WI38 (cell line): ENCODE measurements around the gene PVR.
"Not testable (repeated sequence)": the region's sequence is repeated elsewhere in the genome, so short reads cannot be mapped to it uniquely, and the experiment has no call there.

ENCODE experiments used
- H3K4me3 ChIP-seq: 2 replicates; pipeline ENCODE4 v1.5.1; 2011; ENCODE audit warnings: low read depth, mild to moderate bottlenecking, control low read depth, low read length
- CTCF ChIP-seq: IDR thresholded peaks from 2 replicates; pipeline ENCODE4 v1.5.1; 2012; ENCODE audit warnings: low read depth, mild to moderate bottlenecking, control low read depth, low read length

PVR gene

GRCh38 chr19:44617110-44617880 lies 26.4 kb upstream of the PVR start:
- H3K4me3 ChIP-seq = no peak overlapping the region
- TF ChIP-seq CTCF = no peak

GRCh38 chr19:44618640-44619357 lies 24.9 kb upstream of the PVR start:
- TF ChIP-seq CTCF = no peak
- H3K4me3 ChIP-seq = no peak overlapping the region

GRCh38 chr19:44620667-44621066 lies 23.0 kb upstream of the PVR start:
- no peak overlapping the region for H3K4me3 ChIP-seq
- no peak for TF ChIP-seq CTCF

- TF ChIP-seq CTCF = no peak
- H3K4me3 ChIP-seq = no peak overlapping the region
Measured at GRCh38 chr19:44621367-44621766, 22.3 kb upstream of the PVR start.

- no peak for TF ChIP-seq CTCF
Measured at GRCh38 chr19:44623080-44623479, 20.6 kb upstream of the PVR start.

GRCh38 chr19:44623626-44624025 lies 20.1 kb upstream of the PVR start:
- no peak overlapping the region for H3K4me3 ChIP-seq
- TF ChIP-seq CTCF = no peak

More at GRCh38 chr19:44623080-44623479, 20.6 kb upstream of the PVR start:
- no peak overlapping the region for H3K4me3 ChIP-seq

GRCh38 chr19:44624840-44625354 lies 18.8 kb upstream of the PVR start:
- TF ChIP-seq CTCF = no peak
- no peak overlapping the region for H3K4me3 ChIP-seq

- not testable (repeated sequence) for H3K4me3 ChIP-seq
Measured at GRCh38 chr19:44625637-44626036, 18.1 kb upstream of the PVR start.
